Measurements from ENCODE around the gene UBAC2.

- TF ChIP-seq CTCF (IDR thresholded peaks at IDR 0.05) (no peak), ZFX (IDR thresholded peaks at IDR 0.05; ENCODE audit: borderline replicate concordance) (no peak)
Observed at GRCh38 chr13:99265162-99265800, 64.6 kb downstream of the UBAC2 start.
